K562 (cell line): ENCODE data around the gene DEDD. TPM values are rescaled to one million over a fixed set of nuclear protein-coding genes. Genes with fewer than 3 reads are reported as not detected.

Experiments used
- ATAC-seq: fragments of 200-7000 bp; cut with Tn5 transposase; 3 replicates; pipeline ENCODE4 v1.9.1; 2020; ENCODE audit warnings: moderate library complexity
- BruUV-seq: library from RNA; stranded (reverse); fragments of 400-500 nt; replicated peaks from 2 replicates; lab custom pipeline; 2021; lab: Mats Ljungman, UMichigan
- CTCF ChIA-PET: fragments of 300-600 bp; formaldehyde crosslinking; extraction: SDS; loops from one replicate; lab custom pipeline; 2021; ENCODE audit warnings: low intra/inter-chr PET ratio; lab: Yijun Ruan, JAX
- POLR2A ChIA-PET: fragments of 300-600, 350-650 bp; sonication (Branson Sonifier 250); formaldehyde crosslinking; extraction: SDS; loops from one replicate; lab custom pipeline; 2021; ENCODE audit warnings: antibody characterized with exemption, inconsistent platforms; lab: Yijun Ruan, JAX
- DNase-seq, 4 experiments: peaks; one replicate each; pipeline versions ENCODE4 v3.0.0 to v3.0.0-alpha.2; 2011 to 2018; ENCODE audit warnings: low spot score in 3 of 4, mixed read lengths in 3 of 4; ENCODE audit errors: extremely low read depth in 1 of 4
- FAIRE-seq: peaks from 2 replicates; lab custom pipeline; 2011; peaks lifted over from hg19 to GRCh38; lab: Jason Lieb, UNC
- H2AFZ ChIP-seq: 2 replicates; pipeline ENCODE4 v1.6.0; 2011; ENCODE audit warnings: low read depth, low read length, control low read depth, inconsistent platforms
- H3K27ac ChIP-seq: fragments of 200-600 bp; 3 replicates; pipeline ENCODE4 v1.8.0; 2011; ENCODE audit warnings: low read depth, mild to moderate bottlenecking, control low read depth, inconsistent platforms, low read length, moderate library complexity, mixed read lengths; ENCODE audit errors: extremely low read depth
- H3K27me3 ChIP-seq, 2 experiments: fragments of 300-600 bp in 1 of 2; 2 replicates in 1 of 2; 3 replicates in 1 of 2; pipeline versions ENCODE4 v1.6.0 to v1.8.0; 2011; ENCODE audit warnings: inconsistent platforms in 2 of 2, low read length in 2 of 2, mild to moderate bottlenecking in 1 of 2, mixed read lengths in 1 of 2, moderate library complexity in 1 of 2; ENCODE audit not compliant: control insufficient read depth in 2 of 2, insufficient read depth in 2 of 2
- H3K36me3 ChIP-seq: fragments of 300-600 bp; 3 replicates; pipeline ENCODE4 v1.8.0; 2011; ENCODE audit warnings: mild to moderate bottlenecking, low read length, inconsistent platforms; ENCODE audit not compliant: control insufficient read depth, insufficient read depth
- H3K4me1 ChIP-seq, 2 experiments: fragments of 200-600 bp in 1 of 2; replicated peaks in 1 of 2; 2 replicates in 1 of 2; 3 replicates in 1 of 2; pipeline versions ENCODE4 v1.5.1 to v1.8.0; 2011; ENCODE audit warnings: inconsistent platforms in 2 of 2, low read length in 2 of 2, mild to moderate bottlenecking in 1 of 2, mixed read lengths in 1 of 2, moderate library complexity in 1 of 2; ENCODE audit not compliant: control insufficient read depth in 2 of 2, insufficient read depth in 2 of 2
- H3K4me2 ChIP-seq: 2 replicates; pipeline ENCODE4 v1.6.1; 2011; ENCODE audit warnings: low read length, control low read depth, inconsistent platforms, mixed read lengths; ENCODE audit not compliant: insufficient read depth
- H3K4me3 ChIP-seq: fragments of 200-600 bp; sonication (generic), shearing (Covaris generic); 2 replicates; pipeline ENCODE4 v1.5.1; 2016; ENCODE audit warnings: control low read depth, inconsistent platforms
- H3K79me2 ChIP-seq: fragments of 200-600 bp; 3 replicates; pipeline ENCODE4 v1.8.0; 2011; ENCODE audit warnings: low read length, inconsistent platforms; ENCODE audit not compliant: control insufficient read depth, insufficient read depth
- H3K9ac ChIP-seq, 2 experiments: 2 replicates each; pipeline versions ENCODE4 v1.6.0 to v1.6.1; 2011; ENCODE audit warnings: low read depth in 2 of 2, low read length in 2 of 2, control low read depth in 1 of 2, inconsistent platforms in 1 of 2, mild to moderate bottlenecking in 1 of 2, mixed read lengths in 1 of 2; ENCODE audit not compliant: insufficient read depth in 1 of 2
- H3K9me1 ChIP-seq: one replicate; pipeline ENCODE4 v1.6.0; 2011; ENCODE audit warnings: inconsistent platforms, mild to moderate bottlenecking, low read length, moderate library complexity; ENCODE audit not compliant: control insufficient read depth, insufficient read depth
- H3K9me3 ChIP-seq: replicated peaks from 2 replicates; pipeline ENCODE4 v1.5.1; 2011; ENCODE audit warnings: low read depth, low read length, inconsistent platforms; ENCODE audit not compliant: control insufficient read depth, insufficient read depth
- H4K20me1 ChIP-seq: replicated peaks from 2 replicates; pipeline ENCODE4 v1.6.1; 2011; ENCODE audit warnings: low read length, inconsistent platforms, mixed read lengths; ENCODE audit not compliant: control insufficient read depth, insufficient read depth
- HMGN3 ChIP-seq: IDR thresholded peaks from 2 replicates; pipeline ENCODE4 v1.6.1; 2011; ENCODE audit warnings: borderline replicate concordance, low read depth, mild to moderate bottlenecking, mixed read lengths, low read length; ENCODE audit not compliant: insufficient read length; ENCODE audit errors: extremely low read depth
- HNRNPL ChIP-seq: fragments of 200-400 bp; formaldehyde crosslinking; IDR thresholded peaks from 2 replicates; pipeline ENCODE4 v1.6.1; 2017; ENCODE audit warnings: low read depth, mild to moderate bottlenecking, low read length
- LEF1 ChIP-seq: fragments of 450-650 bp; IDR thresholded peaks from 2 replicates; pipeline ENCODE4 v1.6.1; 2016; ENCODE audit warnings: mild to moderate bottlenecking
- POU5F1 ChIP-seq: fragments of 150-350 bp; IDR thresholded peaks from 2 replicates; pipeline ENCODE4 v1.6.1; 2014; ENCODE audit warnings: borderline replicate concordance, low read length, low read depth, mild to moderate bottlenecking; ENCODE audit not compliant: partially characterized antibody
- RNF2 ChIP-seq: sonication (generic); IDR thresholded peaks from 2 replicates; pipeline ENCODE4 v1.6.1; 2016
- TFAM ChIP-seq: fragments of 250-450 bp; sonication (Bioruptor Pico); conservative IDR thresholded peaks from 2 replicates; pipeline ENCODE4 v1.5.0; 2021; ENCODE audit warnings: mild to moderate bottlenecking, moderate library complexity
- XRCC3 ChIP-seq: fragments of 450-650 bp; IDR thresholded peaks from 2 replicates; pipeline ENCODE4 v1.6.1; 2017; ENCODE audit warnings: mild to moderate bottlenecking, moderate library complexity
- ZC3H8 ChIP-seq: fragments of 450-650 bp; IDR thresholded peaks from 2 replicates; pipeline ENCODE4 v1.6.1; 2017
- ZNF239 ChIP-seq: fragments of 250-450 bp; sonication (Bioruptor Pico); IDR thresholded peaks from 2 replicates; pipeline ENCODE4 v1.4.0; 2020; ENCODE audit warnings: mild to moderate bottlenecking
- ZNF408 ChIP-seq: fragments of 250-450 bp; sonication (Bioruptor Pico); IDR thresholded peaks from 2 replicates; pipeline ENCODE4 v1.4.0; 2020; ENCODE audit warnings: low read depth, mild to moderate bottlenecking, moderate library complexity
- ZNF57 ChIP-seq: fragments of 450-650 bp; formaldehyde crosslinking; IDR thresholded peaks from 2 replicates; pipeline ENCODE4 v1.4.0; 2020; ENCODE audit warnings: mild to moderate bottlenecking, moderate library complexity
- ZNF583 ChIP-seq: fragments of 250-450 bp; sonication (Bioruptor Pico); IDR thresholded peaks from 2 replicates; pipeline ENCODE4 v1.4.0; 2020
- WGBS: fragments of 100-300 bp; shearing (Covaris generic); methylation state at CpG from one replicate; pipeline ENCODE4 v1.1.6; 2016; ENCODE audit warnings: low coverage, mixed read lengths; ENCODE audit not compliant: insufficient coverage; ENCODE audit errors: missing lambda C conversion rate; 5-methylcytosine and 5-hydroxymethylcytosine counted together
- in situ Hi-C: fragments of 300-500 bp; cut with MboI; formaldehyde crosslinking; loops from 4 replicates; pipeline ENCODE4 v1.15.0; 2018; ENCODE audit warnings: inconsistent platforms, mixed read lengths
- intact Hi-C: fragments of 100-400 bp; cut with micrococcal nuclease; formaldehyde crosslinking; loops from 2 replicates; pipeline ENCODE4 v1.14.2; 2022
- polyA plus RNA-seq, 8 experiments: library from polyadenylated mRNA; depleted of rRNA in 4 of 8; stranded (reverse) in 5 of 8; unstranded in 3 of 8; fragments of >200 nt; fragmentation: Nextera tagmentation in 2 of 8; fragmentation: Illumina TruSeq in 1 of 8; extraction: Ambion mirVana in 2 of 8; extraction: Trizol in 1 of 8; gene quantifications; 2 replicates each; pipeline versions ENCODE4 v1.2.1 to v1.2.3, GENCODE V29; 2011 to 2014; ENCODE audit warnings: inconsistent platforms in 1 of 8, missing spikeins in 1 of 8
- total RNA-seq, 7 experiments: library from RNA; depleted of rRNA in 6 of 7; stranded (reverse); fragments of >200 nt in 6 of 7; fragmentation: Illumina TruSeq in 2 of 7; extraction: Trizol in 2 of 7; gene quantifications; 2 replicates each; pipeline versions ENCODE4 v1.2.1 to v1.2.3, GENCODE V29; 2011 to 2021; ENCODE audit warnings: low replicate concordance in 1 of 7
- TF ChIP-seq, protein P1 (sequence below): fragments of 450-650 bp; formaldehyde crosslinking; IDR thresholded peaks from 2 replicates; pipeline ENCODE4 v1.4.0; 2022; ENCODE audit warnings: missing genetic modification characterization
- TF ChIP-seq, protein P2 (sequence below), 3 experiments: fragments of 200-800 bp in 1 of 3; sonication (Bioruptor generic) in 1 of 3; sonication (generic) in 1 of 3; formaldehyde crosslinking in 1 of 3; IDR thresholded peaks; 2 replicates each; pipeline versions ENCODE4 v1.6.1 to v1.8.0; 2016 to 2022; ENCODE audit warnings: mild to moderate bottlenecking in 2 of 3, missing compliant biosample characterization in 2 of 3, missing genetic modification characterization in 2 of 3, missing genetic modification reagents in 1 of 3

Gene DEDD
- total and polyA plus RNA-seq, 9 of the 15 experiments (the other 6 are each of a cell fraction or from before 2014, with no cell fraction given): 11.6 to 41.0 (median 16.8) TPM

DNA sequence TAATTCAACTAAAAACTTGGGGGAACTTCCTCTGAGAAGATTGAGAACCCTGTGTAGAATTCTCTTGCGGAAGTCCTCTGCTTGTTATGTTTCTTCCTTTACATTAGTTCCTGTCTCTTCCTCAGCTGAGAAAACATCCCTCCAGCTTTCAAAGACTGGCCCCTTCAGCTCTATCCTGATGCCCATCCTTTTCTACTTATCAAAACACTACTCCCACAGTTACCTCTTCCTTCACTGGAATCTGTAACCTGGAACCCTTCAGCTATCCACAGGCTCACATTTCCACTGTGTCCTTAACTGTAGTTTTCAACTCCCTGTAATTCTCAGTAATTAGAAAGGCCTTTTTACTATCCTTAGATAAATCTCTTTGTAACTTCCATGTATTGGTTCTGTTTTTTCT, 6.0 kb upstream of the DEDD start:
- H3K9ac ChIP-seq: no peak overlapping the region
- intact Hi-C loops (loop anchor here (2.0 to 10.0 kb wide), 4 partner anchors 42 to 414 kb away; no protein-coding TSS in a partner anchor), in situ Hi-C loops (no loop called here)
- TF ChIP-seq LEF1: no peak
- no peaks in the 10 kb centered on the region for H4K20me1 ChIP-seq
- H3K4me2 ChIP-seq: no peak overlapping the region
- peaks cover 17% of the 10 kb centered on the region for H3K79me2 ChIP-seq
- H3K4me3 ChIP-seq: no peak overlapping the region
- POLR2A ChIA-PET: interaction anchor here (0.6 to 1.7 kb wide), 5 partner anchors 11 to 178 kb away, joined by 3 to 8 read pairs (median 3); partner anchors contain the start of genes UFC1 and USF1
- H3K9me3 ChIP-seq: no peaks in the 10 kb centered on the region
- DNase-seq (no peak), FAIRE-seq (no peak), ATAC-seq (no peak)
- CTCF ChIA-PET: interaction anchor here (0.5 to 2.2 kb wide), 2 partner anchors 66 to 195 kb away, joined by 3 to 15 read pairs; no protein-coding TSS in a partner anchor
- H3K27me3 ChIP-seq: no peaks in the 10 kb centered on the region
- H3K9me1 ChIP-seq: no peaks in the 10 kb centered on the region
- peaks cover 0 to 8% of the 10 kb centered on the region in 2 experiments; a peak in 3 of 5 replicates for H3K4me1 ChIP-seq
- WGBS: 75% methylated on average over 1 of the region's 1 CpG
- H3K27ac ChIP-seq: no peak overlapping the region
- no TSS peak for BruUV-seq
- no peak overlapping the region for H2AFZ ChIP-seq
- H3K36me3 ChIP-seq: peaks cover 2% of the 10 kb centered on the region; the same call in 1 of the 3 replicates

DNA sequence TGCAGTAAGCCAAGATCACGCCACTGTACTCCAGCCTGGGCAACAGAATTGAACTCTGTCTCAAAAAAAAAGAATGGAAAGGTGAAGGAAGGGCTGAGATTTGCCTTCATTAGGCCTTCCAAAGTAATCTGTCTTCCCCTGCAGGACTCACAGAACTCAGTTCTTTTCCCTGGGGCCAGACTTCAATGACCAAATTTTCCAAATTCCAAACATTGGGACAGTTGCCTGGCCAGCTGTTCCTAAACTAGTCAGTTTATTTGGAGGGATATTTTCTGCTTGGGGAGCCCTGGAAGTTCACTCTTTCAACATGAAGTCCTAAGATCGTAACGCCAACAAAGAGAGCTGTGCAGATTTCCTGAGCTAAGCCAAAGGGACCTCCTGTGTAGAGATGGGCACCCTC, 5.4 kb upstream of the DEDD start:
- in situ Hi-C loops: no loop called here
- Histone ChIP-seq H3K9ac (no peak overlapping the region), H3K27me3 (no peaks in the 10 kb centered on the region), H3K79me2 (peaks cover 23% of the 10 kb centered on the region), H2AFZ (no peak overlapping the region), H4K20me1 (no peaks in the 10 kb centered on the region), H3K4me1 (peaks cover 0 to 8% of the 10 kb centered on the region in 2 experiments; a peak in 3 of 5 replicates), H3K4me2 (no peak overlapping the region), H3K9me3 (no peaks in the 10 kb centered on the region), H3K9me1 (no peaks in the 10 kb centered on the region), H3K36me3 (peaks cover 2% of the 10 kb centered on the region; the same call in 1 of the 3 replicates), H3K4me3 (no peak overlapping the region), H3K27ac (no peak overlapping the region)
- WGBS: 82% methylated on average over 3 of the region's 3 CpGs
- FAIRE-seq: no peak
- no peak for ATAC-seq
- intact Hi-C loops: loop anchor here (2.0 to 10.0 kb wide), 4 partner anchors 41 to 413 kb away; no protein-coding TSS in a partner anchor
- CTCF ChIA-PET: interaction anchor here (0.5 to 0.7 kb wide), 2 partner anchors 66 to 195 kb away, joined by 3 to 5 read pairs; no protein-coding TSS in a partner anchor
- no peak for DNase-seq
- POLR2A ChIA-PET: interaction anchor here (0.5 to 3.3 kb wide), 6 partner anchors 10 to 179 kb away, joined by 3 to 12 read pairs (median 4); partner anchors contain the start of genes UFC1 and USF1
- no TSS peak for BruUV-seq
- TF ChIP-seq, protein P1, sequence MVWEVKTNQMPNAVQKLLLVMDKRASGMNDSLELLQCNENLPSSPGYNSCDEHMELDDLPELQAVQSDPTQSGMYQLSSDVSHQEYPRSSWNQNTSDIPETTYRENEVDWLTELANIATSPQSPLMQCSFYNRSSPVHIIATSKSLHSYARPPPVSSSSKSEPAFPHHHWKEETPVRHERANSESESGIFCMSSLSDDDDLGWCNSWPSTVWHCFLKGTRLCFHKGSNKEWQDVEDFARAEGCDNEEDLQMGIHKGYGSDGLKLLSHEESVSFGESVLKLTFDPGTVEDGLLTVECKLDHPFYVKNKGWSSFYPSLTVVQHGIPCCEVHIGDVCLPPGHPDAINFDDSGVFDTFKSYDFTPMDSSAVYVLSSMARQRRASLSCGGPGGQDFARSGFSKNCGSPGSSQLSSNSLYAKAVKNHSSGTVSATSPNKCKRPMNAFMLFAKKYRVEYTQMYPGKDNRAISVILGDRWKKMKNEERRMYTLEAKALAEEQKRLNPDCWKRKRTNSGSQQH: no peak
- TF ChIP-seq RNF2 (no peak), XRCC3 (no peak), ZNF583 (CRISPR knock-in tag) (no peak), HNRNPL (no peak), TFAM (CRISPR knock-in tag) (no peak), HMGN3 (no peak), ZNF408 (CRISPR knock-in tag) (no peak), POU5F1 (no peak), ZC3H8 (no peak), ZNF57 (CRISPR knock-in tag) (no peak), ZNF239 (no peak)
- TF ChIP-seq, protein P2, sequence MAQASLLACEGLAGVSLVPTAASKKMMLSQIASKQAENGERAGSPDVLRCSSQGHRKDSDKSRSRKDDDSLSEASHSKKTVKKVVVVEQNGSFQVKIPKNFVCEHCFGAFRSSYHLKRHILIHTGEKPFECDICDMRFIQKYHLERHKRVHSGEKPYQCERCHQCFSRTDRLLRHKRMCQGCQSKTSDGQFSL (CRISPR knock-in tag; IDR thresholded peaks at IDR 0.05): no peak
- TF ChIP-seq, protein P2 (tag; IDR thresholded peaks at IDR 0.05): no peak
